H1 (cell line): ENCODE results near the gene CHIC1.

ENCODE experiments used
- ATF2 ChIP-seq: IDR thresholded peaks from 2 replicates; pipeline ENCODE4 v1.6.1; 2012; ENCODE audit warnings: low read length, inconsistent platforms
- CHD2 ChIP-seq: IDR thresholded peaks from 2 replicates; pipeline ENCODE4 v1.6.1; 2012; ENCODE audit warnings: low read length, improper control_type of control experiment
- EGR1 ChIP-seq: IDR thresholded peaks from 2 replicates; pipeline ENCODE4 v1.6.1; 2011; ENCODE audit warnings: low read depth, low read length, borderline replicate concordance
- HDAC2 ChIP-seq, 2 experiments: fragments of 300-600 bp in 1 of 2; sonication (generic) in 1 of 2; IDR thresholded peaks; 2 replicates each; pipeline ENCODE4 v1.6.1; 2011 to 2012; ENCODE audit warnings: low read depth in 2 of 2, low read length in 2 of 2, mild to moderate bottlenecking in 2 of 2, moderate library complexity in 2 of 2, borderline replicate concordance in 1 of 2, inconsistent platforms in 1 of 2
- MAFK ChIP-seq: IDR thresholded peaks from 2 replicates; pipeline ENCODE4 v1.6.1; 2012; ENCODE audit warnings: low read depth, mild to moderate bottlenecking, improper control_type of control experiment, low read length
- POLR2A ChIP-seq, 2 experiments: IDR thresholded peaks; 1 replicate in 1 of 2; 2 replicates in 1 of 2; pipeline ENCODE4 v1.6.1; 2011; ENCODE audit warnings: low read depth in 2 of 2, low read length in 2 of 2, mild to moderate bottlenecking in 2 of 2; ENCODE audit errors: control extremely low read depth in 1 of 2
- POLR2AphosphoS5 ChIP-seq: IDR thresholded peaks from 2 replicates; pipeline ENCODE4 v1.6.1; 2011; ENCODE audit warnings: low read depth, low read length
- RXRA ChIP-seq: IDR thresholded peaks from 2 replicates; pipeline ENCODE4 v1.6.1; 2011; ENCODE audit warnings: low read depth, mild to moderate bottlenecking, low read length, moderate library complexity; ENCODE audit not compliant: insufficient read depth
- SP1 ChIP-seq: IDR thresholded peaks from 2 replicates; pipeline ENCODE4 v1.6.1; 2011; ENCODE audit warnings: low read depth, low read length
- SP2 ChIP-seq: IDR thresholded peaks from 2 replicates; pipeline ENCODE4 v1.6.1; 2012; ENCODE audit warnings: mild to moderate bottlenecking, low read length, inconsistent platforms
- SRF ChIP-seq: IDR thresholded peaks from 2 replicates; pipeline ENCODE4 v1.6.1; 2011; ENCODE audit warnings: mild to moderate bottlenecking, low read depth, low read length, moderate library complexity

GRCh38 chrX:73615022-73615421 lies 52.0 kb downstream of the CHIC1 start:
- no peak for TF ChIP-seq MAFK
- TF ChIP-seq POLR2A (IDR thresholded peaks at IDR 0.05; ENCODE audit: control extremely low read depth in 1 of 2, low read depth in 2 of 2, low read length in 2 of 2) = no peak
- TF ChIP-seq POLR2AphosphoS5 = no peak
- no peak for TF ChIP-seq SRF
- no peak for TF ChIP-seq HDAC2 (IDR thresholded peaks at IDR 0.05; ENCODE audit: borderline replicate concordance in 1 of 2, low read depth in 2 of 2, low read length in 2 of 2)
- no peak for TF ChIP-seq SP2
- TF ChIP-seq ATF2 = no peak
- TF ChIP-seq RXRA = no peak
- no peak for TF ChIP-seq CHD2
- TF ChIP-seq EGR1 = no peak
- TF ChIP-seq SP1 = no peak
